Tibial artery (tissue), 4 donors: ENCODE measurements around the gene DPH2.

Experiments
- DNase-seq, 2 donors: peaks; one replicate each; pipeline ENCODE4 v3.0.0-alpha.2; 2019
- H3K27ac ChIP-seq, 2 donors: fragments of 200-600 bp; sonication (generic) in 1 of 2; 1 replicate in 1 of 2; 2 replicates in 1 of 2; pipeline ENCODE4 v1.5.1; 2018 to 2019; ENCODE audit warnings: mild to moderate bottlenecking in 1 of 2
- H3K27me3 ChIP-seq, 2 donors: fragments of 200-600 bp; sonication (generic) in 1 of 2; one replicate each; pipeline versions ENCODE4 v1.5.1 to v1.6.0; 2016 to 2019
- H3K36me3 ChIP-seq, 3 donors: fragments of 200-600 bp; sonication (generic) in 2 of 3; one replicate each; pipeline ENCODE4 v1.5.1; 2016 to 2019; ENCODE audit warnings: mild to moderate bottlenecking in 2 of 3
- H3K4me1 ChIP-seq, 4 donors: fragments of 200-600 bp; sonication (generic) in 2 of 4; 1 replicate in 3 of 4; 2 replicates in 1 of 4; pipeline ENCODE4 v1.5.1; 2016 to 2019
- H3K4me3 ChIP-seq, 2 donors: fragments of 200-600 bp; sonication (generic) in 1 of 2; 1 replicate in 1 of 2; 2 replicates in 1 of 2; pipeline ENCODE4 v1.5.1; 2018 to 2019; ENCODE audit warnings: mild to moderate bottlenecking in 2 of 2
- H3K9me3 ChIP-seq, 3 donors: fragments of 200-600 bp; sonication (generic) in 1 of 3; one replicate each; pipeline ENCODE4 v1.5.1; 2016 to 2019
- intact Hi-C: fragments of 100-400 bp; cut with DNase I; formaldehyde crosslinking; loops from one replicate; pipeline ENCODE4 v1.15.0; 2023; ENCODE audit warnings: low total_unique reads
- TF ChIP-seq, protein P1 (sequence below), 2 experiments: fragments of 200-600 bp in 1 of 2; fragments of 450-650 bp in 1 of 2; IDR thresholded peaks; one replicate each; pipeline ENCODE4 v1.5.1; 2017 to 2019; ENCODE audit warnings: antibody characterized with exemption in 2 of 2, mild to moderate bottlenecking in 1 of 2, moderate library complexity in 1 of 2

Gene DPH2

GRCh38 chr1:43946236-43947060, 23.4 kb upstream of the DPH2 start, which contains the start of gene IPO13:
IPO13 (plus strand) TSS chr1:43946950; CDS start chr1:43947601, 651 bp downstream.
- TF ChIP-seq, protein P1, sequence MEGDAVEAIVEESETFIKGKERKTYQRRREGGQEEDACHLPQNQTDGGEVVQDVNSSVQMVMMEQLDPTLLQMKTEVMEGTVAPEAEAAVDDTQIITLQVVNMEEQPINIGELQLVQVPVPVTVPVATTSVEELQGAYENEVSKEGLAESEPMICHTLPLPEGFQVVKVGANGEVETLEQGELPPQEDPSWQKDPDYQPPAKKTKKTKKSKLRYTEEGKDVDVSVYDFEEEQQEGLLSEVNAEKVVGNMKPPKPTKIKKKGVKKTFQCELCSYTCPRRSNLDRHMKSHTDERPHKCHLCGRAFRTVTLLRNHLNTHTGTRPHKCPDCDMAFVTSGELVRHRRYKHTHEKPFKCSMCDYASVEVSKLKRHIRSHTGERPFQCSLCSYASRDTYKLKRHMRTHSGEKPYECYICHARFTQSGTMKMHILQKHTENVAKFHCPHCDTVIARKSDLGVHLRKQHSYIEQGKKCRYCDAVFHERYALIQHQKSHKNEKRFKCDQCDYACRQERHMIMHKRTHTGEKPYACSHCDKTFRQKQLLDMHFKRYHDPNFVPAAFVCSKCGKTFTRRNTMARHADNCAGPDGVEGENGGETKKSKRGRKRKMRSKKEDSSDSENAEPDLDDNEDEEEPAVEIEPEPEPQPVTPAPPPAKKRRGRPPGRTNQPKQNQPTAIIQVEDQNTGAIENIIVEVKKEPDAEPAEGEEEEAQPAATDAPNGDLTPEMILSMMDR (IDR thresholded peaks at IDR 0.05): peak; percentile 53 to 72
- intact Hi-C loops: loop anchor here (2.0 to 10.0 kb wide), 2 partner anchors 28 to 88 kb away; partner anchors contain the start of genes ATP6V0B and SLC6A9
- Histone ChIP-seq H3K27me3 (no peaks in the 10 kb centered on the region), H3K4me3 (peak within 1 kb of the TSS; percentile 73 to 74), H3K27ac (peak within 1 kb of the TSS; percentile 89 to 94), H3K4me1 (peaks cover 0 to 42% (median 29%) of the 10 kb centered on the region in 4 donors), H3K9me3 (no peaks in the 10 kb centered on the region), H3K36me3 (peaks cover 0 to 18% (median 6%) of the 10 kb centered on the region in 3 donors)
- DNase-seq: peak; percentile 93 to 97

GRCh38 chr1:43947061-43947873, 22.5 kb upstream of the DPH2 start:
- Histone ChIP-seq H3K9me3 (no peaks in the 10 kb centered on the region), H3K27ac (peak overlapping the region; percentile 89 to 94), H3K4me3 (peak overlapping the region; percentile 73 to 74), H3K4me1 (peaks cover 0 to 42% (median 29%) of the 10 kb centered on the region in 4 donors), H3K36me3 (peaks cover 0 to 18% (median 6%) of the 10 kb centered on the region in 3 donors), H3K27me3 (no peaks in the 10 kb centered on the region)
- intact Hi-C loops: loop anchor here (2.0 to 10.0 kb wide), 2 partner anchors 28 to 88 kb away; partner anchors contain the start of genes ATP6V0B and SLC6A9
- DNase-seq: no peak
- TF ChIP-seq, protein P1 (IDR thresholded peaks at IDR 0.05): no peak

DNA sequence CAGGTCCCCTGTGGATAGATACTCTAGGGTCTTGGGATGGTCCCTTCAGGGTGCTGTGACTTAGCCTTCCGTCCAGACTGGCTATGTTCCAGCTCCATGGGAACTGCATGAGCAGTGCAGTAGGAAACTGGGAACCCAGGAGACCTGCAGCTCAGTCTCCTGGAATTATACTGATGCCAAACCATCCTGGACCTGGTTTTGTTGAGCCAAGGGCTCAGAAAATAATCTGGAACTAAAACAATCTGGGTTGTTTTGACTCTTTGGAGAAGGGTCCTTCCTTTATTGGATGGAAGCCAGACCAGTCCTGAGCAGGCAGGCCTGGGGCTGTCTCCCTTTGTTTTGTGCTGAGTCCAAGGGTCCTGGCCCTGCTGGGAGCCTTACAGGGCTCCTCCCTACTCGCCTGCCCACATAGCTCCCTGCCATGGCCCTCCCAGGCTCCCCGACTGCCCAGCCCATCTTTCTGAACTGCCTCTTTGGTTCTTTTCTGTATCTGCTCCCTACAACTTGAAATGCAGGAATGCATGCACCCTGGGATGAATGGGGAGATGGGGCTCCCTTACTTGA, 21.9 kb upstream of the DPH2 start:
- Histone ChIP-seq H3K9me3 (no peaks in the 10 kb centered on the region), H3K27ac (peak overlapping the region in 1 of 2 donors; percentile 94), H3K36me3 (peaks cover 0 to 18% (median 6%) of the 10 kb centered on the region in 3 donors), H3K4me1 (peaks cover 0 to 42% (median 29%) of the 10 kb centered on the region in 4 donors), H3K4me3 (peak overlapping the region; percentile 73 to 74), H3K27me3 (no peaks in the 10 kb centered on the region)
- DNase-seq: no peak
- intact Hi-C loops: loop anchor here (2.0 to 10.0 kb wide), 3 partner anchors 19 to 87 kb away; partner anchors contain the start of genes ATP6V0B and SLC6A9
- TF ChIP-seq, protein P1 (IDR thresholded peaks at IDR 0.05): no peak

- H3K27me3 ChIP-seq: no peaks in the 10 kb centered on the region
- no peak overlapping the region for H3K4me3 ChIP-seq
- TF ChIP-seq, protein P1 (IDR thresholded peaks at IDR 0.05): no peak
- intact Hi-C loops: loop anchor here (2.0 to 10.0 kb wide), 2 partner anchors 17 to 85 kb away; partner anchors contain the start of gene SLC6A9
- peaks cover 0 to 37% (median 29%) of the 10 kb centered on the region in 4 donors for H3K4me1 ChIP-seq
- no peaks in the 10 kb centered on the region for H3K9me3 ChIP-seq
- peaks cover 0 to 18% (median 6%) of the 10 kb centered on the region in 3 donors for H3K36me3 ChIP-seq
- no peak for DNase-seq
- no peak overlapping the region for H3K27ac ChIP-seq
These were observed 20.1 kb upstream of the DPH2 start for GRCh38 chr1:43949678-43950077.
